Fibroblast of pulmonary artery (primary cell): ENCODE results near the gene COL26A1.

Source experiments
- DNase-seq: peaks from one replicate; pipeline ENCODE4 v3.0.0-alpha.2; 2010; ENCODE audit warnings: low read depth
- H3K4me3 ChIP-seq: replicated peaks from 2 replicates; pipeline ENCODE4 v1.5.1; 2011; ENCODE audit warnings: low read depth, mild to moderate bottlenecking, control low read depth, low read length, moderate library complexity
- CTCF ChIP-seq: IDR thresholded peaks from 2 replicates; pipeline ENCODE4 v1.5.1; 2011; ENCODE audit warnings: mild to moderate bottlenecking, control low read depth, low read length, inconsistent platforms; ENCODE audit errors: missing control alignments

Gene COL26A1

GRCh38 chr7:101370836-101371235 is 8.2 kb downstream of the COL26A1 start:
- H3K4me3 ChIP-seq, result no peak overlapping the region
- no peak for TF ChIP-seq CTCF
- DNase-seq, result no peak

GRCh38 chr7:101373812-101374614 is 11.3 kb downstream of the COL26A1 start:
- no peak for DNase-seq
- TF ChIP-seq CTCF, result no peak

GRCh38 chr7:101374990-101375389 is 12.3 kb downstream of the COL26A1 start:
- H3K4me3 ChIP-seq, result no peak overlapping the region

More at GRCh38 chr7:101373812-101374614, 11.3 kb downstream of the COL26A1 start:
- H3K4me3 ChIP-seq, result no peak overlapping the region

GRCh38 chr7:101376601-101377000 is 13.9 kb downstream of the COL26A1 start:
- TF ChIP-seq CTCF, result no peak
- H3K4me3 ChIP-seq, result no peak overlapping the region
- no peak for DNase-seq

More at GRCh38 chr7:101374990-101375389, 12.3 kb downstream of the COL26A1 start:
- no peak for DNase-seq
- no peak for TF ChIP-seq CTCF

- DNase-seq, result no peak
- TF ChIP-seq CTCF, result no peak
- H3K4me3 ChIP-seq, result no peak overlapping the region
These were observed 14.6 kb downstream of the COL26A1 start for GRCh38 chr7:101377189-101377736.

GRCh38 chr7:101378751-101379174 is 16.1 kb downstream of the COL26A1 start:
- DNase-seq, result no peak
- TF ChIP-seq CTCF, result peak; percentile 1
- H3K4me3 ChIP-seq, result no peak overlapping the region
